Measurements from ENCODE around the gene MAPKAPK3.

DNA sequence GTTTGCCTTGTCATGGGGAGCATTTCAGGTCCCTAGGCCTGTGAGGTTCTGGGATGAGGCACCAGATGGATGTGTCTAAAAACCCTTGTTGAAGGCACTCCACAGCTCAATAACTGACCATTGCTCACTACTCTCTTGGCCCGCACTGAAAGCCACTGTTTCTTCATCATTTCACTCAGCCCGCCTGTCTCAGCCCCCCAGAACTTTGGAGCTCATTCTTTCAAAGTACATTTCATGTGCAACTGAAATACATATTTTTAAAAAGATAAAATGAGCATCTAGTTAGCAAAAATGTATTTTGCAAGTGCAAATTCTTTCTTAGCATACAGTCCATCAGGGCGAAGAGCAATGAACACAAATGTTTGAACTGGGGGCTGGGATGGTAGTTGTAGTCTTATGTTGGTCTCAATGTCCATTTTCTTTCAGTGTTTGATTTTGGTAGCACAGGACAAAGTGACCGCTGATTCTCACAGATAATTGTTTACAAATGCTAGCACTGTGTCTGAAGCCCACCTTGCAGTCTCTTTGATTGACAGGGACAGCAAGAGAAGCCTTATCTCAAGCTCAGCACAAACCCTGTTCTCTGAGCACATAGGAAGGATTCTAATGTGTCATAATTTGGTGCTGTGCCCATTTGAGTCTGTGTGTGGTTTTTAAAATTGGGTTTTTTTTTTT lies 28.1 kb upstream of the MAPKAPK3 start:
- no peak for TF ChIP-seq TAF1 (IDR thresholded peaks at IDR 0.05; ENCODE audit: low read depth)
- TF ChIP-seq CEBPB (IDR thresholded peaks at IDR 0.05): no peak
- TF ChIP-seq TEAD4 (IDR thresholded peaks at IDR 0.05): no peak
- no peak for TF ChIP-seq YY1 (IDR thresholded peaks at IDR 0.05; ENCODE audit: low read depth)
- TF ChIP-seq, protein P1, sequence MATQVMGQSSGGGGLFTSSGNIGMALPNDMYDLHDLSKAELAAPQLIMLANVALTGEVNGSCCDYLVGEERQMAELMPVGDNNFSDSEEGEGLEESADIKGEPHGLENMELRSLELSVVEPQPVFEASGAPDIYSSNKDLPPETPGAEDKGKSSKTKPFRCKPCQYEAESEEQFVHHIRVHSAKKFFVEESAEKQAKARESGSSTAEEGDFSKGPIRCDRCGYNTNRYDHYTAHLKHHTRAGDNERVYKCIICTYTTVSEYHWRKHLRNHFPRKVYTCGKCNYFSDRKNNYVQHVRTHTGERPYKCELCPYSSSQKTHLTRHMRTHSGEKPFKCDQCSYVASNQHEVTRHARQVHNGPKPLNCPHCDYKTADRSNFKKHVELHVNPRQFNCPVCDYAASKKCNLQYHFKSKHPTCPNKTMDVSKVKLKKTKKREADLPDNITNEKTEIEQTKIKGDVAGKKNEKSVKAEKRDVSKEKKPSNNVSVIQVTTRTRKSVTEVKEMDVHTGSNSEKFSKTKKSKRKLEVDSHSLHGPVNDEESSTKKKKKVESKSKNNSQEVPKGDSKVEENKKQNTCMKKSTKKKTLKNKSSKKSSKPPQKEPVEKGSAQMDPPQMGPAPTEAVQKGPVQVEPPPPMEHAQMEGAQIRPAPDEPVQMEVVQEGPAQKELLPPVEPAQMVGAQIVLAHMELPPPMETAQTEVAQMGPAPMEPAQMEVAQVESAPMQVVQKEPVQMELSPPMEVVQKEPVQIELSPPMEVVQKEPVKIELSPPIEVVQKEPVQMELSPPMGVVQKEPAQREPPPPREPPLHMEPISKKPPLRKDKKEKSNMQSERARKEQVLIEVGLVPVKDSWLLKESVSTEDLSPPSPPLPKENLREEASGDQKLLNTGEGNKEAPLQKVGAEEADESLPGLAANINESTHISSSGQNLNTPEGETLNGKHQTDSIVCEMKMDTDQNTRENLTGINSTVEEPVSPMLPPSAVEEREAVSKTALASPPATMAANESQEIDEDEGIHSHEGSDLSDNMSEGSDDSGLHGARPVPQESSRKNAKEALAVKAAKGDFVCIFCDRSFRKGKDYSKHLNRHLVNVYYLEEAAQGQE (IDR thresholded peaks at IDR 0.05; ENCODE audit: low read depth): no peak
- TF ChIP-seq CREB1 (IDR thresholded peaks at IDR 0.05; ENCODE audit: low read depth): no peak
- TF ChIP-seq, protein P2, sequence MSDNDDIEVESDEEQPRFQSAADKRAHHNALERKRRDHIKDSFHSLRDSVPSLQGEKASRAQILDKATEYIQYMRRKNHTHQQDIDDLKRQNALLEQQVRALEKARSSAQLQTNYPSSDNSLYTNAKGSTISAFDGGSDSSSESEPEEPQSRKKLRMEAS (IDR thresholded peaks at IDR 0.05): no peak
- no peak for TF ChIP-seq EGR1 (IDR thresholded peaks at IDR 0.05)
- no peak for TF ChIP-seq RAD21 (IDR thresholded peaks at IDR 0.05; ENCODE audit: low read depth)
